Activated T-helper 17 cell treated with anti-CD3 and anti-CD28 coated beads, Interleukin-2, amount 50 U/mL, for 72 hours (primary cell): Measurements from ENCODE around the gene CACNA1B. TPM values are rescaled to one million over a fixed set of nuclear protein-coding genes. Genes with fewer than 3 reads are reported as not detected.
"Not testable (repeated sequence)": the region's sequence is repeated elsewhere in the genome, so short reads cannot be mapped to it uniquely, and the experiment has no call there.

Source experiments
- ATAC-seq: fragments of 150-1000 bp; cut with Tn5 transposase; replicated peaks from 2 replicates; pipeline ENCODE4 v1.10.0; 2021; ENCODE audit warnings: mild to moderate bottlenecking, moderate library complexity
- H3K27ac Mint-ChIP-seq: one replicate; pipeline ENCODE4 v1.8.0; 2022; ENCODE audit warnings: mixed read lengths
- H3K27me3 Mint-ChIP-seq: one replicate; pipeline ENCODE4 v1.8.0; 2022; ENCODE audit warnings: mixed read lengths
- H3K36me3 Mint-ChIP-seq: one replicate; pipeline ENCODE4 v1.8.0; 2022; ENCODE audit warnings: low read depth, mild to moderate bottlenecking, mixed read lengths
- H3K4me1 Mint-ChIP-seq: one replicate; pipeline ENCODE4 v1.8.0; 2022; ENCODE audit warnings: mixed read lengths
- H3K4me3 Mint-ChIP-seq: one replicate; pipeline ENCODE4 v1.8.0; 2022; ENCODE audit warnings: mild to moderate bottlenecking, mixed read lengths
- H3K9me3 Mint-ChIP-seq: one replicate; pipeline ENCODE4 v1.8.0; 2022; ENCODE audit warnings: mixed read lengths
- total RNA-seq, 2 donors: library from RNA; stranded (reverse); gene quantifications; one replicate each; pipeline ENCODE4 v1.2.3, GENCODE V29; 2022

Gene CACNA1B
- total RNA-seq, 2 donors from 2014 or later = 0.16 TPM; not detected in 1

GRCh38 chr9:138073408-138073807, 195.8 kb downstream of the CACNA1B start:
- no peak overlapping the region for H3K4me3 Mint-ChIP-seq
- no peaks in the 10 kb centered on the region for H3K4me1 Mint-ChIP-seq
- no peak for ATAC-seq
- no peaks in the 10 kb centered on the region for H3K9me3 Mint-ChIP-seq
- no peak overlapping the region for H3K27ac Mint-ChIP-seq
- peaks cover 15% of the 10 kb centered on the region for H3K27me3 Mint-ChIP-seq
- no peaks in the 10 kb centered on the region for H3K36me3 Mint-ChIP-seq

GRCh38 chr9:138073808-138074207, 196.2 kb downstream of the CACNA1B start:
- H3K4me3 Mint-ChIP-seq = no peak overlapping the region
- no peaks in the 10 kb centered on the region for H3K4me1 Mint-ChIP-seq
- no peaks in the 10 kb centered on the region for H3K36me3 Mint-ChIP-seq
- H3K9me3 Mint-ChIP-seq = no peaks in the 10 kb centered on the region
- no peak overlapping the region for H3K27ac Mint-ChIP-seq
- H3K27me3 Mint-ChIP-seq = peaks cover 19% of the 10 kb centered on the region
- no peak for ATAC-seq

- H3K4me3 Mint-ChIP-seq = no peak overlapping the region
- H3K36me3 Mint-ChIP-seq = no peaks in the 10 kb centered on the region
- peaks cover 24% of the 10 kb centered on the region for H3K27me3 Mint-ChIP-seq
- no peaks in the 10 kb centered on the region for H3K9me3 Mint-ChIP-seq
- ATAC-seq = no peak
- no peaks in the 10 kb centered on the region for H3K4me1 Mint-ChIP-seq
- H3K27ac Mint-ChIP-seq = no peak overlapping the region
Measured at GRCh38 chr9:138074516-138074915, 196.9 kb downstream of the CACNA1B start.

- Mint-ChIP-seq H3K27me3 (peaks cover 27% of the 10 kb centered on the region), H3K36me3 (no peaks in the 10 kb centered on the region), H3K27ac (no peak overlapping the region), H3K9me3 (no peaks in the 10 kb centered on the region), H3K4me3 (no peak overlapping the region), H3K4me1 (no peaks in the 10 kb centered on the region)
- ATAC-seq = no peak
Measured at GRCh38 chr9:138075496-138075895, 197.9 kb downstream of the CACNA1B start.

GRCh38 chr9:138075961-138076649, 198.5 kb downstream of the CACNA1B start:
- Mint-ChIP-seq H3K4me3 (no peak overlapping the region), H3K36me3 (no peaks in the 10 kb centered on the region), H3K9me3 (no peaks in the 10 kb centered on the region), H3K4me1 (no peaks in the 10 kb centered on the region), H3K27me3 (peaks cover 27% of the 10 kb centered on the region), H3K27ac (no peak overlapping the region)
- no peak for ATAC-seq

GRCh38 chr9:138076650-138077009, 199.0 kb downstream of the CACNA1B start:
- ATAC-seq = no peak
- Mint-ChIP-seq H3K9me3 (no peaks in the 10 kb centered on the region), H3K4me1 (no peaks in the 10 kb centered on the region), H3K27me3 (peaks cover 30% of the 10 kb centered on the region), H3K4me3 (no peak overlapping the region), H3K36me3 (no peaks in the 10 kb centered on the region), H3K27ac (no peak overlapping the region)

- no peaks in the 10 kb centered on the region for H3K9me3 Mint-ChIP-seq
- no peaks in the 10 kb centered on the region for H3K36me3 Mint-ChIP-seq
- H3K27ac Mint-ChIP-seq = no peak overlapping the region
- H3K4me1 Mint-ChIP-seq = no peaks in the 10 kb centered on the region
- peaks cover 30% of the 10 kb centered on the region for H3K27me3 Mint-ChIP-seq
- ATAC-seq = no peak
- no peak overlapping the region for H3K4me3 Mint-ChIP-seq
Measured at GRCh38 chr9:138077126-138077525, 199.5 kb downstream of the CACNA1B start.

- Mint-ChIP-seq H3K36me3 (no peaks in the 10 kb centered on the region), H3K4me1 (no peaks in the 10 kb centered on the region), H3K27ac (no peak overlapping the region), H3K9me3 (no peaks in the 10 kb centered on the region), H3K27me3 (peaks cover 30% of the 10 kb centered on the region), H3K4me3 (no peak overlapping the region)
- ATAC-seq = no peak
Measured at GRCh38 chr9:138077898-138078540, 200.4 kb downstream of the CACNA1B start.

- H3K9me3 Mint-ChIP-seq = no peaks in the 10 kb centered on the region
- peaks cover 30% of the 10 kb centered on the region for H3K27me3 Mint-ChIP-seq
- no peak overlapping the region for H3K27ac Mint-ChIP-seq
- no peaks in the 10 kb centered on the region for H3K36me3 Mint-ChIP-seq
- ATAC-seq = no peak
- no peaks in the 10 kb centered on the region for H3K4me1 Mint-ChIP-seq
- H3K4me3 Mint-ChIP-seq = no peak overlapping the region
Measured at GRCh38 chr9:138078846-138079245, 201.3 kb downstream of the CACNA1B start.

- ATAC-seq = no peak
- peaks cover 12% of the 10 kb centered on the region for H3K9me3 Mint-ChIP-seq
Measured at GRCh38 chr9:138080979-138081378, 203.4 kb downstream of the CACNA1B start.

GRCh38 chr9:138082918-138083636, 205.5 kb downstream of the CACNA1B start:
- Mint-ChIP-seq H3K27me3 (peaks cover 34% of the 10 kb centered on the region), H3K36me3 (no peaks in the 10 kb centered on the region), H3K4me3 (no peak overlapping the region), H3K4me1 (no peaks in the 10 kb centered on the region), H3K9me3 (peaks cover 19% of the 10 kb centered on the region), H3K27ac (no peak overlapping the region)
- ATAC-seq = no peak

More at GRCh38 chr9:138080979-138081378, 203.4 kb downstream of the CACNA1B start:
- no peaks in the 10 kb centered on the region for H3K4me1 Mint-ChIP-seq
- no peaks in the 10 kb centered on the region for H3K36me3 Mint-ChIP-seq
- H3K27ac Mint-ChIP-seq = no peak overlapping the region
- H3K4me3 Mint-ChIP-seq = no peak overlapping the region
- H3K27me3 Mint-ChIP-seq = peaks cover 37% of the 10 kb centered on the region

- H3K4me3 Mint-ChIP-seq = no peak overlapping the region
- no peaks in the 10 kb centered on the region for H3K4me1 Mint-ChIP-seq
- no peak for ATAC-seq
- H3K36me3 Mint-ChIP-seq = no peaks in the 10 kb centered on the region
- H3K9me3 Mint-ChIP-seq = peaks cover 19% of the 10 kb centered on the region
- no peak overlapping the region for H3K27ac Mint-ChIP-seq
- peaks cover 26% of the 10 kb centered on the region for H3K27me3 Mint-ChIP-seq
Measured at GRCh38 chr9:138083873-138084272, 206.3 kb downstream of the CACNA1B start.

- H3K9me3 Mint-ChIP-seq = peaks cover 19% of the 10 kb centered on the region
- H3K36me3 Mint-ChIP-seq = no peaks in the 10 kb centered on the region
- no peak overlapping the region for H3K27ac Mint-ChIP-seq
- no peak for ATAC-seq
- peaks cover 18% of the 10 kb centered on the region for H3K27me3 Mint-ChIP-seq
- H3K4me3 Mint-ChIP-seq = no peak overlapping the region
- peaks cover 4% of the 10 kb centered on the region for H3K4me1 Mint-ChIP-seq
Measured at GRCh38 chr9:138085568-138085967, 208.0 kb downstream of the CACNA1B start.

GRCh38 chr9:138092057-138092456, 214.5 kb downstream of the CACNA1B start:
- not testable (repeated sequence) for H3K9me3 Mint-ChIP-seq, H3K27ac Mint-ChIP-seq, H3K4me3 Mint-ChIP-seq, H3K36me3 Mint-ChIP-seq, H3K27me3 Mint-ChIP-seq, ATAC-seq, H3K4me1 Mint-ChIP-seq

GRCh38 chr9:138094028-138094427, 216.4 kb downstream of the CACNA1B start:
- Mint-ChIP-seq H3K27me3 (peaks cover 3% of the 10 kb centered on the region), H3K9me3 (no peaks in the 10 kb centered on the region), H3K27ac (no peak overlapping the region), H3K4me1 (peaks cover 4% of the 10 kb centered on the region), H3K4me3 (no peak overlapping the region), H3K36me3 (no peaks in the 10 kb centered on the region)
- ATAC-seq = no peak
